Progenitor cell of endocrine pancreas (in vitro differentiated cells): ENCODE results near the gene ADAMTS12. TPM values are rescaled to one million over a fixed set of nuclear protein-coding genes. Genes with fewer than 3 reads are reported as not detected.
A peak's percentile ranks its signal among the peaks of the same experiment; 100 is the strongest.

ENCODE experiments used
- DNase-seq: peaks from one replicate; pipeline ENCODE4 v3.0.0; 2021; ENCODE audit warnings: low spot score; ENCODE audit not compliant: unreplicated experiment
- H3K27ac Mint-ChIP-seq: 2 replicates; pipeline ENCODE4 v1.8.0; 2021; ENCODE audit warnings: mild to moderate bottlenecking, moderate library complexity, mixed read lengths
- H3K27me3 Mint-ChIP-seq: 2 replicates; pipeline ENCODE4 v1.8.0; 2021; ENCODE audit warnings: mixed read lengths
- H3K36me3 Mint-ChIP-seq: 2 replicates; pipeline ENCODE4 v1.8.0; 2022; ENCODE audit warnings: mixed read lengths; ENCODE audit not compliant: insufficient read depth
- H3K4me1 Mint-ChIP-seq: 2 replicates; pipeline ENCODE4 v1.8.0; 2021; ENCODE audit warnings: low read depth, mixed read lengths
- H3K4me3 Mint-ChIP-seq: 2 replicates; pipeline ENCODE4 v1.8.0; 2021; ENCODE audit warnings: low read depth, mild to moderate bottlenecking, moderate library complexity, mixed read lengths
- H3K9me3 Mint-ChIP-seq: 2 replicates; pipeline ENCODE4 v1.8.0; 2021; ENCODE audit warnings: low read depth, mixed read lengths
- CTCF ChIP-seq: fragments of 200-600 bp; sonication (generic); IDR thresholded peaks from one replicate; pipeline ENCODE4 v1.5.0; 2021; ENCODE audit warnings: antibody characterized with exemption, mild to moderate bottlenecking; ENCODE audit not compliant: unreplicated experiment
- total RNA-seq: library from RNA; stranded (reverse); gene quantifications from 2 replicates; pipeline ENCODE4 v1.2.1, GENCODE V29; 2021

Gene ADAMTS12
- total RNA-seq, 1 donor from 2014 or later: 5.2 TPM

GRCh38 chr5:33937707-33938506, 46.1 kb upstream of the ADAMTS12 start:
- Mint-ChIP-seq H3K27ac (no peak overlapping the region), H3K9me3 (no peaks in the 10 kb centered on the region), H3K4me3 (no peak overlapping the region), H3K27me3 (peaks cover 37% of the 10 kb centered on the region), H3K4me1 (no peaks in the 10 kb centered on the region), H3K36me3 (no peaks in the 10 kb centered on the region)
- TF ChIP-seq CTCF: no peak
- no peak for DNase-seq

GRCh38 chr5:33937017-33937706, 45.4 kb upstream of the ADAMTS12 start:
- H3K4me3 Mint-ChIP-seq: no peak overlapping the region
- H3K27ac Mint-ChIP-seq: no peak overlapping the region
- peaks cover 34% of the 10 kb centered on the region for H3K27me3 Mint-ChIP-seq
- no peaks in the 10 kb centered on the region for H3K4me1 Mint-ChIP-seq
- H3K9me3 Mint-ChIP-seq: no peaks in the 10 kb centered on the region
- no peak for TF ChIP-seq CTCF
- no peak for DNase-seq
- no peaks in the 10 kb centered on the region for H3K36me3 Mint-ChIP-seq

- TF ChIP-seq CTCF: no peak
- Mint-ChIP-seq H3K27ac (no peak within 1 kb of the TSS), H3K4me1 (no peaks in the 10 kb centered on the region), H3K27me3 (peaks cover 30% of the 10 kb centered on the region), H3K36me3 (no peaks in the 10 kb centered on the region), H3K9me3 (no peaks in the 10 kb centered on the region), H3K4me3 (peak within 1 kb of the TSS; percentile 74)
- DNase-seq: no peak
These were observed 44.7 kb upstream of the ADAMTS12 start, which contains the start of gene RXFP3 for GRCh38 chr5:33936381-33937016. Gene RXFP3 (plus strand): TSS chr5:33936386. CDS start chr5:33936741, 355 bp downstream.

- H3K4me3 Mint-ChIP-seq: peak overlapping the region; percentile 74
- no peaks in the 10 kb centered on the region for H3K36me3 Mint-ChIP-seq
- H3K9me3 Mint-ChIP-seq: no peaks in the 10 kb centered on the region
- no peak overlapping the region for H3K27ac Mint-ChIP-seq
- TF ChIP-seq CTCF: peak; percentile 37
- no peaks in the 10 kb centered on the region for H3K4me1 Mint-ChIP-seq
- peaks cover 30% of the 10 kb centered on the region for H3K27me3 Mint-ChIP-seq
- peak; percentile 88 for DNase-seq
These were observed 44.2 kb upstream of the ADAMTS12 start for GRCh38 chr5:33936004-33936380.

GRCh38 chr5:33934176-33934575, 42.4 kb upstream of the ADAMTS12 start:
- no peaks in the 10 kb centered on the region for H3K36me3 Mint-ChIP-seq
- peaks cover 26% of the 10 kb centered on the region for H3K27me3 Mint-ChIP-seq
- DNase-seq: no peak
- TF ChIP-seq CTCF: no peak
- H3K4me1 Mint-ChIP-seq: peaks cover 2% of the 10 kb centered on the region
- H3K9me3 Mint-ChIP-seq: no peaks in the 10 kb centered on the region
- H3K4me3 Mint-ChIP-seq: no peak overlapping the region
- H3K27ac Mint-ChIP-seq: no peak overlapping the region
